ENCODE results near the gene PAX6. TPM values are rescaled to one million over a fixed set of nuclear protein-coding genes. Genes with fewer than 3 reads are reported as not detected.

PAX6 gene
- total RNA-seq, 2 donors from 2014 or later, result 1.1 to 1.6 TPM

DNA sequence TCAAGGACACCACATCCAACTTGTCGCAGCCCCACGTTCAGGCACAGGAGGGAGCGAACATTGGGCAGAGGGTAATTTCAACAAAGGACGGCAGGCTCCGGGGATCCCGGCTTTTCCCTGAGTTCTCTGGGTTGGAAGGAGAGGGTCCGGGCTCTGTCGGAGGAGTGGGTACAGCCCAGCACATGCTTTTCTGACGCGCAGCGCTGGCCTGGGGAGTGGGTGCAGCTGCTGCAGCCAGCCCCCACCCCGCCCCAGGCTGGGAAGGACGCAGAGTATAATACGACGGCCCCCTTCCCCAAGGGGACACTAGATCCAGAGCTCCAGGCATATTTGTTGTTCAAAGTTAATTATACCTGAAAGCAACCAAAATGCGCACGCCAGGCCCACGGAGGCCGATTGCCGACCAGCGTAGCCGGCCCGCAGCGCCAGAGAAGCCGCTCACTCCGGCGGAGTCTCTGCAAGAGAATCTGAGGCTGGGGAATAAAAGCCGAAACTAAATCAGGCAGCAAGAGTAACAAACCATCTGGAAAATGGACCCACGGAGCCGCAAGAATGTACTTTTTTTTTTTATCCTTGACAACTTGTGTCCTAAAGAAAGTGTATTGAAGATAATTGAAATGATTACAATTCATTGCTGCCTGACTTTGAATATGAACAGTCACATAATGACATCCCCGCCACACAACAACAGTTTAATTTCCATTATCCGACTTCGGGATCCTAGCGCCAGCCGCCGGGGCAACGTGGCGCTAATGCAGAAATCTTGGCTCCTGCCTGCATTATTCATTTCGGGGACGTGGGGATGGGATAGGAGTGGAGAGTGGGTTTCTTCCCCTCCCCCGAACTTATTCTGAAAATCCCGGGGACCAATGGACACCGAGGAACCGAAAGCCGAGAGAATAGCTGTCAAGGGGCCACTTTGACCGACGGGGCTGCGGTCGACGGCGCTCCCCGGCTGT is 14.0 kb upstream of the PAX6 start:
- Histone ChIP-seq H3K27ac (no peak overlapping the region), H3K36me3 (no peaks in the 10 kb centered on the region), H3K4me1 (no peaks in the 10 kb centered on the region), H3K9me3 (no peaks in the 10 kb centered on the region), H3K9ac (ENCODE audit: low read depth in 2 of 2, low read length in 2 of 2) (no peak overlapping the region), H3K27me3 (peaks cover 88% of the 10 kb centered on the region), H3K4me3 (no peak overlapping the region)
- intact Hi-C loops (cut with DNase I), result no loop called here
- TF ChIP-seq, protein P1, sequence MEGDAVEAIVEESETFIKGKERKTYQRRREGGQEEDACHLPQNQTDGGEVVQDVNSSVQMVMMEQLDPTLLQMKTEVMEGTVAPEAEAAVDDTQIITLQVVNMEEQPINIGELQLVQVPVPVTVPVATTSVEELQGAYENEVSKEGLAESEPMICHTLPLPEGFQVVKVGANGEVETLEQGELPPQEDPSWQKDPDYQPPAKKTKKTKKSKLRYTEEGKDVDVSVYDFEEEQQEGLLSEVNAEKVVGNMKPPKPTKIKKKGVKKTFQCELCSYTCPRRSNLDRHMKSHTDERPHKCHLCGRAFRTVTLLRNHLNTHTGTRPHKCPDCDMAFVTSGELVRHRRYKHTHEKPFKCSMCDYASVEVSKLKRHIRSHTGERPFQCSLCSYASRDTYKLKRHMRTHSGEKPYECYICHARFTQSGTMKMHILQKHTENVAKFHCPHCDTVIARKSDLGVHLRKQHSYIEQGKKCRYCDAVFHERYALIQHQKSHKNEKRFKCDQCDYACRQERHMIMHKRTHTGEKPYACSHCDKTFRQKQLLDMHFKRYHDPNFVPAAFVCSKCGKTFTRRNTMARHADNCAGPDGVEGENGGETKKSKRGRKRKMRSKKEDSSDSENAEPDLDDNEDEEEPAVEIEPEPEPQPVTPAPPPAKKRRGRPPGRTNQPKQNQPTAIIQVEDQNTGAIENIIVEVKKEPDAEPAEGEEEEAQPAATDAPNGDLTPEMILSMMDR (IDR thresholded peaks at IDR 0.05), result no peak
- DNase-seq, result no peak

DNA sequence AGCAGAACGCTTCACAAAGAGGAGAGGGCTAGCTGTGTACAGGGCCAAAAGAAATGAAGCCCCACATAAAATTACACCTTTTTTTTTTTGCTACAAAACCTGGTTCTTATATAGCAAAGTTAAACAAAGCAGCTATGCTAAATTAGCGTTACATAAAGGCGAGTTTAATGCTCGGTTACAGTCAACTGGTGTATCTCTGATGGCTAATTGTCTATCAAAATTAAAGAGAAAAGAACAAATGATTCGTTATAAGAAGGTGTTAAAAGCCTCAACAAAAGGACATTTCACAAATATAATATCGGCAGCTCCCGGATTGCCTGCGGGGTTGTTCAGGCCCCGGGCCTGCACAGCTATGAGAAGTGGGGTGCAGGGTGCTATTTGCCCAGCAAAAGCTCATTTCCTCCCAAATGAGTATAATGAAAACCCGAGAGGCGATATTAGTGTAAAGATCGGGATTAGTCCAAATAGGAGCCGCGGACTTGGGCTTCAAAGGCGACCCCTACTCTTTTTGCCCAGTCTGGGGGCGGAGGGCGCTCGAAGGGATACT is 13.3 kb upstream of the PAX6 start:
- intact Hi-C loops (cut with DNase I), result no loop called here
- DNase-seq, result no peak
- TF ChIP-seq, protein P1 (IDR thresholded peaks at IDR 0.05), result no peak

DNA sequence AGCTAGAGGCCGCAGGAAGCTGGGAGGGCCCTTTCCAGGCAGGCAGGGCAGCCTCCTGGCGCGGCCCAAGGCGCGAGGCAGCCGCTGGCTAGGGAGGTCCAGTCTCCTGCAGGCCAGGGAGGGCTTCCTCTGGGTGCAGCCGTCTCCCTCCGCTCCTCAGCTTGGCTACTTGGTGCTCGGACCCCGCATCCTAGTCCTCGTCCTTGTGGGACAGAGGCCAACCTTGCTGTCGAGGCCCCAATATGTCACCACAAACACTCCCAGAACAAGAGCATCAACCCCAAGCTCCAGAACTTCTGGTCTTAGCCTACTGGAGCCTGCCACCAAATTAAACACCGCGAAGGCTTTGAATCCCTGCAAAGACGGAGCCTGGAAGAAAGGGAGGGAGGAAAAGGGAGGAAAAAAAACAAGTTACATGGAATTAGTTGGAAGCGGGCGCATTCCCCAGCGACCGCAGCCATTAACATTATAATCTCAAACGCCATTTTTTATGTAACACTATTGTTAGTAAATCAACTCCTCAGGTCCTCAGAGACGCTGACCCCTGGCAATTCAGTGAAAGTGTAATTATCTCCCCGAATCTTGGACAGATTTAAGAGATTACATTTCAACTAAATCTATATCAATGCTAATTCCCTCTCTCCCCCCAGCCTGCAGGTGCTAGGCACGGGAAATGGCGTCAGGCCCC is 12.7 kb upstream of the PAX6 start:
- DNase-seq, result no peak
- H3K4me3 ChIP-seq, result no peak overlapping the region
- H3K4me1 ChIP-seq, result no peaks in the 10 kb centered on the region
- H3K9ac ChIP-seq (ENCODE audit: low read depth in 2 of 2, low read length in 2 of 2), result no peak overlapping the region
- H3K27me3 ChIP-seq, result peaks cover 98% of the 10 kb centered on the region
- H3K36me3 ChIP-seq, result no peaks in the 10 kb centered on the region
- no peaks in the 10 kb centered on the region for H3K9me3 ChIP-seq
- TF ChIP-seq, protein P1 (IDR thresholded peaks at IDR 0.05), result no peak
- intact Hi-C loops (cut with DNase I), result no loop called here
- no peak overlapping the region for H3K27ac ChIP-seq

More for the DNA sequence above, 13.3 kb upstream of the PAX6 start:
- Histone ChIP-seq H3K27ac (no peak overlapping the region), H3K27me3 (peaks cover 95% of the 10 kb centered on the region), H3K4me3 (no peak overlapping the region), H3K4me1 (no peaks in the 10 kb centered on the region), H3K9me3 (no peaks in the 10 kb centered on the region), H3K9ac (ENCODE audit: low read depth in 2 of 2, low read length in 2 of 2) (no peak overlapping the region), H3K36me3 (no peaks in the 10 kb centered on the region)

DNA sequence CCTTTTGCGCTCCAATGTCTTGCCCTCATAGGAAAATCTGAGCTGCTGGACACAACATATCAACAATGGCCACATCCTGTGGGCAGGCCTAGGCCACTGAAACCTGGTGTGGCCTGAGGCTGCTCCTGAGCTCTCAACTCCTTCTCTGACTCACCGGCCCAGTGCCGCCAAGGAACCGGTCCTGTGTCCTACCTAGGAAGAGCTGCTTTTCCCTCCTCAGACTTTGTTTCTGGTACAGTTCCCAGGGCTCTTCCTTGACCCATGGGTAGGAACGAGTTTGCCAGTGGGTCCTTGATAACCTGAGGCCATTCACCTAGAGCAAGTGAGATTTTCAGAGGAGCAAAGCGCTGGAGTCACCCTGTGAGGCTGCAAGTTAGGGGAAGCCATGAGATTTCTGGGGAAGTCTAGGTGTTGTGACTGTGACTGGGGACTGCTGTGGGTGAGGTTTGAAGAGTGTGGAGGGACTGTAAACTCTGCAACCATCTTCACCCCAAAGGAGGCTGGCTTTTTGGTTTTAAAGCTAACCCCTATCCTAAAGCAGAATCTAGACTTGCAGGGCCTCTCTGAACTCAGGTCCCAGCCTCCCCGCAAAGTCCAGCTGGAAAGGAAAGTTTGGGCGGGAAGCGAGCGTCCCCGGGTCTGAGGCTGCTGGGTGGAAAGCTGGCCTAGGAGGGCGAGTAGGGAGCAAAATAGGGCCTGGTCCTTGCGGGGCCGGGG is 12.0 kb upstream of the PAX6 start:
- DNase-seq, result no peak
- peaks cover 98% of the 10 kb centered on the region for H3K27me3 ChIP-seq
- no peak overlapping the region for H3K9ac ChIP-seq (ENCODE audit: low read depth in 2 of 2, low read length in 2 of 2)
- TF ChIP-seq, protein P1 (IDR thresholded peaks at IDR 0.05), result no peak
- H3K4me3 ChIP-seq, result no peak overlapping the region
- no peaks in the 10 kb centered on the region for H3K36me3 ChIP-seq
- H3K4me1 ChIP-seq, result no peaks in the 10 kb centered on the region
- H3K27ac ChIP-seq, result no peak overlapping the region
- no peaks in the 10 kb centered on the region for H3K9me3 ChIP-seq
- intact Hi-C loops (cut with DNase I), result no loop called here
